RKO (cell line): ENCODE measurements around the gene RADIL.
"Not testable (repeated sequence)": the region's sequence is repeated elsewhere in the genome, so short reads cannot be mapped to it uniquely, and the experiment has no call there.

Experiments used
- DNase-seq: peaks from one replicate; pipeline ENCODE4 v3.0.0-alpha.2; 2016; ENCODE audit warnings: low spot score

The RADIL gene

DNA sequence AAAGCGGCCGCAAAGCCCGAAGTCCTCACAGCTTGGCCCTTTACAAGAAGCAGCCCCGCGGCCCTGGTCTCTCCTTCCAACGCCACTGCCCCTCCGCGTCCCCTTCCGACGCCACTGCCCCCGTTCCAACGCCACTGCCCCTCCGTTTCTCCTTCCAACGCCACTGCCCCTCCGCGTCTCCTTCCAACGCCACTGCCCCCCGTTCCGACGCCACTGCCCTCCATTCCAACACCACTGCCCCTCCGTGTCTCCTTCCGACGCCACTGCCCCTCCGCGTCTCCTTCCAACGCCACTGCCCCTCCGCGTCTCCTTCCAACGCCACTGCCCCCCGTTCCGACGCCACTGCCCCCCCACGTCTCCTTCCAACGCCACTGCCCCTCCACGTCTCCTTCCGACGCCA, 75.0 kb downstream of the RADIL start:
- DNase-seq: no peak

- DNase-seq: no peak
Observed at GRCh38 chr7:4808026-4808425, 75.5 kb downstream of the RADIL start.

- no peak for DNase-seq
Observed at GRCh38 chr7:4807598-4808016, 75.9 kb downstream of the RADIL start.

DNA sequence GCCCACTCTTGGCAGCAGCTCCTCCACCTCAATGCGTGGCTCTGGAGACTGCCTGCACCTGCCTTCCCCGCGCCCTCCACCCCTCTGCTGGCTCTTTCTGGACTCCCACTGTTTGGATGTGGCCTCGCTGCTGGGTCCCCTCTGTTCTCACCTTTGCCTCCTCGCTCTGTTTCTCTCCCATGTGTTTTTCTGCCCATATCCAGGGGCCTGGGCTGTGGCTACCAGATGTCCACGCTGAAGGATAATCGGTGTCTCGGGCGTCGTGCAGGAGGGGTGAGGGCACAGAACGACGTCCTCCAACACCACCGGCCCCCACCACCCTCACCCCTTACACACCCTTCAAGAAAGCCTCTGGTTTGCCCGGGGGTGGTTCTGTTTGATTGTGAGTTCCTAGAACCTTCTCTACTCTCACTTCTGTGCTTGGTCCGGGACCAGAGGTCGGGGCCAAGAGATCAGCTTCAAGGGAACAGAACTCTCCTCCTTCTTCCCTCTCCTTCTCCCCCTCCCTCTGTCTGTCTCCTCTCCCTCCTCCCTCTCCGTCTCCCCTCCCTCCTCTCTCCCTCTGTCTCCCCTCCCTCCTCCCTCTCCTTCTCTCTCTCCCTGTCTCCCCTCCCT, 76.4 kb downstream of the RADIL start:
- no peak for DNase-seq

DNA sequence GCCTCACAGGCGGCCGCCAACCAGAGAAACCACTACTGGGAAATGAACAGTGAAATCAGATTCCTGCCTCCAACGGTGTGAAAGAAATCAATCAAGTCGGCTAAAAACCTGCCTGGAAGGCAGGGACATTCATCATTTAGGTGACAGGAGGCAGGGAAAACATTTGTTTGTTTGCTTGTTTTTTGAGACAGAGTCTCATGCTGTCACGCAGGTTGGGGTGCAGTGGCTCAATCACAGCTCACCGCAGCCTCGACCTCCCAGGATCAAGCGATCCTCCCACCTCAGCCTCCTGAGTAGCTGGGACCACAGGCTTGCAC, 77.6 kb downstream of the RADIL start:
- DNase-seq: no peak

- DNase-seq: no peak
Observed at GRCh38 chr7:4805110-4805983, 78.2 kb downstream of the RADIL start.

DNA sequence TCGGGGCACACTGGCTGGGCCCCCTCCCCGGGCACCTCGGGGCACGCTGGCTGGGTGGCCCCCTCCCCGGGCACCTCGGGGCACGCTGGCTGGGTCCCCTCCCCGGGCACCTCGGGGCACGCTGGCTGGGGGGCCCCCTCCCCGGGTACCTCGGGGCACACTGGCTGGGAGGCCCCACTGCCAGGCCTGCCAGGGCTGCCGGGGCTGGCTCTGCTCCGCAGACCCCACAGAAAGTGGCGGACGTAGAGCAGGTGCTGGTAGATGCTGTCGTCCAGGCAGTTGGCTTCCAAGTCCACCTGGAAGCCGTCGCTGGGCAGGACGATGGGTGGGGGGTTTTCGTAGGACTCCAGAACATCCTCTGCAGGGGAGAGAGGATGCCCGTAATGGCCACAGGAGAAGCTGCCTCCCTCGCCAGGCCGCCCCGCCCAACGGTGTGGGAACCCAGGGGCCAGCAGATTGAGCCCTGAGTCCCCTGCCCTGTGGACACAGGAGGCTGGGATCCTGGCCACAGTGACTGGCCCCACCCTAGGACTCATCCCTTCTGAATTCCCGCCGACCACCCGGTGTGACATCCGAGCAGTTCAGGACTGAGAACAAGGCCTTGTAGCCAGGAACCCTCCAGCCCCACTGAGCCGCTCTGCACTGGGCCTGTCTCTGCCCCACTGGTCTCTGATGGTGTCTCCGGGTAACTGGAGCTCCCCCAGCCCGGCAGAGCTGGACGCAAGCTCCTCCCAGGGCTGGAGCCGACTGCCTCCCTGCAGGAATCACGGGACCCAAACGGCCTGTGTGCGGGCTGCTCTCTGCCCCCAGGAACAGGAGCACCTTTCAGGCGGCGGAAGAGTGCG, 79.9 kb downstream of the RADIL start:
- DNase-seq: no peak

GRCh38 chr7:4802577-4802976, 80.9 kb downstream of the RADIL start:
- not testable (repeated sequence) for DNase-seq

- DNase-seq: no peak
Observed at GRCh38 chr7:4801839-4802231, 81.7 kb downstream of the RADIL start.

- no peak for DNase-seq
Observed at GRCh38 chr7:4800926-4801838, 82.3 kb downstream of the RADIL start.

- no peak for DNase-seq
Observed at GRCh38 chr7:4800487-4800886, 83.0 kb downstream of the RADIL start.

- DNase-seq: no peak
Observed at GRCh38 chr7:4799508-4800268, 83.8 kb downstream of the RADIL start.

DNA sequence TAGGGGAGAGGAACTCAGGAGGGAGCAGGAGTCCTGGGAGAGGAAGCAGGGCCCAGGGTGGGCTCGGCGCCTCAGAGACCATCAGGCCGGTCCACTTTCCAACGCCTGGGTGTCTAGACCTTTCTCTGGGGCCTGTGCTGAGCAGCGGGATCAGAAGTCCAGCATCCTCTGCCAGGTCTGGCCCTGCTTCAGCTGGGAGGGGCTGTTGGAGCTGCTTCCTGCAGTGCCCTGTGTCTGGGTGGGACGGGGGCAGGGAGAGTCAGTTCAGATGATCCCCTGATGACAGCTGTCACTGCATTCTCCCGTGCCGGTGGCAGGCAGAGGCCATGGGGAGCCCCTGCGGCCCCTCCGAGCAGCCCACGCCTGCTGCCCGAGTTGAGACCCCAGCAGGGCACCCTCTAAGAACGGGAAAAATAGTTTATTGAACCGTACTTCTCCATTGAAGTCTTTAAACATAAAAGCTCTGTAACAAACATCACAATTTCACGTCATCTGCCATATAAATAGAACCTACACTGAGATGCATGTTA, 84.7 kb downstream of the RADIL start:
- no peak for DNase-seq

DNA sequence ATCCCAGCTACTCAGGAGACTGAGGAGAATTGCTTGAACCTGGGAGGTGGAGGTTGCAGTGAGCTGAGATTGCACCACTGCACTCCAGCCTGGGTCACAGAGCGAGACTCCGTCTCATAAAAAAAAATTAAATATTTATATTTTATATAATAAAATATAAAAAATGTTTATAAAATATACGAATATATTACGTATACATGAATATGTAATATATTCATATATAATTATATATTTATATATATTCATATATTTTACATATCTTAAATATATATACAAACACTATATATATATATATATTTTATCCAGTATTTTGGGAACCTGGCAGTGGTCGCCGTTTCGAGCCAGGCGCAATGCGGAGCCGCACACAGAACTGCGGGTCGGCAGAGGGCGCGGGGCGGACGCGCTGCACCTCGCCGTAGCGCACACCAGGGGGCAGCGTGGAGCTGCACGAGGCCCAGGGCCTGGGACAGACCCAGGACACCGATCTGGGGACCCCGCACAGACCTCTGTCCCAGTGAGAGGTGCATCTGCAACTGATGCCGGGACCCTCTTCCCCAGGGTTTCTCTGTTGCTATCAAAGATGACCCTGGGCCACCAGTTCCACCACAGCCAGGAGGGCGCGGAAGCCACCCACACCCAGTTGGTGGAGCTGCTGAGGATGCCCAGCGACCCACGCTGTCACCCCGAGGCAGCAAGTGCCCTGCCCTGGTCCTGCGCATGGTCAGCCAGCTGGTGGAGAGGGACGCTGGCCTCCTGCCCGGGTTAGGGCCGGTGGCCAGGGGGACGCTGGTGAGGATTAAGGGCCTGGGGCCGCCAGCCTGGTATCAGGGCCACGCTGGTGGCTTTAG, 85.4 kb downstream of the RADIL start:
- peak; percentile 47 for DNase-seq

- DNase-seq: no peak
Observed at GRCh38 chr7:4796453-4796852, 87.1 kb downstream of the RADIL start.

- no peak for DNase-seq
Observed at GRCh38 chr7:4794591-4795350, 88.7 kb downstream of the RADIL start.

DNA sequence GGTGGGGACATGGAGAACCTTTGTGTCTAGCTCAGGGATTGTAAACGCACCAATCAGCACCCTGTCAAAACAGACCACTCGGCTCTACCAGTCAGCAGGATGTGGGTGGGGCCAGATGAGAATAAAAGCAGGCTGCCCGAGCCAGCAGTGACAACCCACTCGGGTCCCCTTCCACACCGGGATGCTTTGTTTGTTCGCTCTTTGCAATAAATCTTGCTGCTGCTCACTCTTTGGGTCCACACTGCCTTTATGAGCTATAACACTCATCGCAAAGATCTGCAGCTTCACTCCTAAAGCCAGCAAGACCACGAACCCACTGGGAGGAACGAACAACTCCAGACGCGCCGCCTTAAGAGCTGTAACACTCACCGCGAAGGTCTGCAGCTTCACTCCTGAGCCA, 89.3 kb downstream of the RADIL start:
- DNase-seq: not testable (repeated sequence)

DNA sequence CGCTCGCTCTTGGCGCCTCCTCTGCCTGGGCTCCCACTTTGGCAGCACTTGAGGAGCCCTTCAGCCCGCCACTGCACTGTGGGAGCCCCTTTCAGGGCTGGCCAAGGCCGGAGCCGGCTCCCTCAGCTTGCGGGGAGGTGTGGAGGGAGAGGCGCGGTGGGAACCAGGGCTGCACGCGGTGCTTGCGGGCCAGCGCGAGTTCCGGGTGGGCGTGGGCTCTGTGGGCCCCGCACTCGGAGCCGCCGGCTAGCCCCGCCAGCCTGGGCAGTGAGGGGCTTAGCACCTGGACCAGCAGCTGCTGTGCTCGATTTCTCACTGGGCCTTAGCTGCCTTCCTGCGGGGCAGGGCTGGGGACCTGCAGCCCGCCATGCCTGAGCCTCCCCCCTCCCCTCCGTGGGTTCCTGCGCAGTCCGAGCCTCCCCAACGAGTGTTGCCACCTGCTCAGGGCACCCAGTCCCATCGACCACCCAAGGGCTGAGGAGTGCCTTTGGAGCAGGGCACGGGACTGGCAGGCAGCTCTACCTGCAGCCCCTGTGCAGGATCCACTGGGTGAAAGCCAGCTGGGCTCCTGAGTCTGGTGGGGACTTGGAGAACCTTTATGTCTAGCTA, 90.0 kb downstream of the RADIL start:
- DNase-seq: not testable (repeated sequence)
